Hepatocyte (in vitro differentiated cells): Measurements from ENCODE around the gene RNLS. TPM values are rescaled to one million over a fixed set of nuclear protein-coding genes. Genes with fewer than 3 reads are reported as not detected.

ENCODE experiments used
- DNase-seq: peaks from one replicate; pipeline ENCODE4 v3.0.0-alpha.2; 2016; ENCODE audit warnings: low spot score
- H2AFZ ChIP-seq: fragments of 200-600 bp; sonication (generic); 2 replicates; pipeline ENCODE4 v1.6.0; 2016; ENCODE audit warnings: antibody characterized with exemption, mild to moderate bottlenecking
- H3K27ac ChIP-seq: fragments of 200-600 bp; sonication (generic); 2 replicates; pipeline ENCODE4 v1.5.1; 2016; ENCODE audit warnings: mild to moderate bottlenecking
- H3K27me3 ChIP-seq: fragments of 200-600 bp; sonication (generic); 2 replicates; pipeline ENCODE4 v1.6.1; 2016
- H3K36me3 ChIP-seq: fragments of 200-600 bp; sonication (generic); replicated peaks from 2 replicates; pipeline ENCODE4 v1.5.1; 2016; ENCODE audit warnings: low read depth; ENCODE audit not compliant: insufficient read depth
- H3K4me1 ChIP-seq: fragments of 200-600 bp; sonication (generic); 2 replicates; pipeline ENCODE4 v1.5.1; 2016; ENCODE audit warnings: mild to moderate bottlenecking, moderate library complexity; ENCODE audit not compliant: insufficient read depth
- H3K4me2 ChIP-seq: fragments of 200-600 bp; sonication (generic); 2 replicates; pipeline ENCODE4 v1.6.0; 2016
- H3K4me3 ChIP-seq: fragments of 200-600 bp; sonication (generic); 2 replicates; pipeline ENCODE4 v1.5.1; 2016; ENCODE audit warnings: mild to moderate bottlenecking
- H3K79me2 ChIP-seq: fragments of 200-600 bp; sonication (generic); 2 replicates; pipeline ENCODE4 v1.6.0; 2017; ENCODE audit warnings: mild to moderate bottlenecking
- H3K9me2 ChIP-seq: fragments of 200-600 bp; sonication (generic); replicated peaks from 2 replicates; pipeline ENCODE4 v1.6.0; 2017; ENCODE audit warnings: mild to moderate bottlenecking; ENCODE audit not compliant: insufficient read depth
- H3K9me3 ChIP-seq: fragments of 200-600 bp; sonication (generic); 2 replicates; pipeline ENCODE4 v1.5.1; 2016; ENCODE audit warnings: low read depth, mild to moderate bottlenecking
- H4K20me1 ChIP-seq: fragments of 200-600 bp; sonication (generic); 2 replicates; pipeline ENCODE4 v1.6.0; 2016; ENCODE audit warnings: mild to moderate bottlenecking; ENCODE audit not compliant: insufficient read depth, poor library complexity, severe bottlenecking
- EZH2 ChIP-seq: fragments of 200-600 bp; sonication (generic); IDR thresholded peaks from 2 replicates; pipeline ENCODE4 v1.6.1; 2016; ENCODE audit warnings: antibody characterized with exemption, mild to moderate bottlenecking, borderline replicate concordance
- EZH2phosphoT487 ChIP-seq: fragments of 200-600 bp; sonication (generic); IDR thresholded peaks from one replicate; pipeline ENCODE4 v1.6.1; 2018; ENCODE audit warnings: antibody characterized with exemption, mild to moderate bottlenecking, low read depth, moderate library complexity; ENCODE audit not compliant: unreplicated experiment, severe bottlenecking
- WGBS: methylation state at CpG from one replicate; pipeline ENCODE4 v1.1.6; 2016; ENCODE audit warnings: low lambda C conversion rate; ENCODE audit errors: missing lambda C conversion rate; 5-methylcytosine and 5-hydroxymethylcytosine counted together
- polyA plus RNA-seq: library from polyadenylated mRNA; unstranded; fragments of >200 nt; fragmentation: Nextera tagmentation; extraction: Ambion mirVana; gene quantifications from 2 replicates; pipeline ENCODE4 v1.2.1, GENCODE V29; 2016
- total RNA-seq: library from RNA; depleted of rRNA; stranded (reverse); fragments of >200 nt; gene quantifications from 2 replicates; pipeline ENCODE4 v1.2.3, GENCODE V29; 2014
- TF ChIP-seq, protein P1 (sequence below): fragments of 200-600 bp; sonication (generic); IDR thresholded peaks from 2 replicates; pipeline ENCODE4 v1.5.1; 2016; ENCODE audit warnings: antibody characterized with exemption, mild to moderate bottlenecking; ENCODE audit not compliant: poor library complexity

The RNLS gene
- total and polyA plus RNA-seq, 2 experiments from 2014 or later: 12.8 to 14.9 TPM

DNA sequence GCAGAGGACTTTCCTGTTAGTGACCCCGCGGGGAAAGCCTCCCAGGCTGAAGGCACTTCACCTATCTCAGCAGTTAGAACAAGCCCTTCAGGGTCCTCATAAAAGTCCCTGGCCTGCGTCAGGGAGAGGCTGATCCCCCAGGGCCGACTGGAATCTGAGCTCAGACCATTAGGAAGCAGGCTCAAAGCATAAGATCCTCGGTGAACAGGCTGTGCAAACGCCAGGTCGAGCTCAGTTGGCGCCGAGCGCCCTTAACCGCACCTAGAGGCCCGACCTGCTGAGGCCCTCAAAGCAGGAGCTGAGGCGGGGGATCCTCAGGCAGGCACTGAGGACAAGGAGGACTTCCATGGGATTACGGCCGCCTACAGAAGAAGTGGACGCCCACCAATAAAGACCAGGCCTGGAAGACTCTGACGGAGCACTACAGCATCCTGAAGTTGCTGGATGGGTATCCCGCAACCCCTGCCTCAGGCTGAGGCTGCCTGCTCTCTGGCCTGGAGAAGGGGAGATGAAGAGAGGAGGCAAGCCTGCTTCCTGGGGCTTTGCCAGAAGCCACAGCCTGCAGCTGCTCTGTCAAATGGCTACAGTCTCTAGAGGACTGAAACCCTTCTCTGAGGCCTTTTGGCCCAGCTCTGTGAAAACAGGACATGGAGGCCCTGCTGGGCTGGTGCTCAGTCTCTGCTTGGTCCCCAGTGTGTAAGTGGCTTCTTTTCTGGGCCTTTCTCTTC is 33.3 kb upstream of the RNLS start:
- H4K20me1 ChIP-seq: no peaks in the 10 kb centered on the region
- H3K9me2 ChIP-seq: no peaks in the 10 kb centered on the region
- H2AFZ ChIP-seq: no peak overlapping the region
- no peak overlapping the region for H3K27ac ChIP-seq
- no peaks in the 10 kb centered on the region for H3K9me3 ChIP-seq
- H3K36me3 ChIP-seq: no peaks in the 10 kb centered on the region
- H3K27me3 ChIP-seq: no peaks in the 10 kb centered on the region
- WGBS: 91% methylated on average over 18 of the region's 18 CpGs
- H3K4me1 ChIP-seq: no peaks in the 10 kb centered on the region
- H3K79me2 ChIP-seq: no peaks in the 10 kb centered on the region
- DNase-seq: no peak
- TF ChIP-seq, protein P1, sequence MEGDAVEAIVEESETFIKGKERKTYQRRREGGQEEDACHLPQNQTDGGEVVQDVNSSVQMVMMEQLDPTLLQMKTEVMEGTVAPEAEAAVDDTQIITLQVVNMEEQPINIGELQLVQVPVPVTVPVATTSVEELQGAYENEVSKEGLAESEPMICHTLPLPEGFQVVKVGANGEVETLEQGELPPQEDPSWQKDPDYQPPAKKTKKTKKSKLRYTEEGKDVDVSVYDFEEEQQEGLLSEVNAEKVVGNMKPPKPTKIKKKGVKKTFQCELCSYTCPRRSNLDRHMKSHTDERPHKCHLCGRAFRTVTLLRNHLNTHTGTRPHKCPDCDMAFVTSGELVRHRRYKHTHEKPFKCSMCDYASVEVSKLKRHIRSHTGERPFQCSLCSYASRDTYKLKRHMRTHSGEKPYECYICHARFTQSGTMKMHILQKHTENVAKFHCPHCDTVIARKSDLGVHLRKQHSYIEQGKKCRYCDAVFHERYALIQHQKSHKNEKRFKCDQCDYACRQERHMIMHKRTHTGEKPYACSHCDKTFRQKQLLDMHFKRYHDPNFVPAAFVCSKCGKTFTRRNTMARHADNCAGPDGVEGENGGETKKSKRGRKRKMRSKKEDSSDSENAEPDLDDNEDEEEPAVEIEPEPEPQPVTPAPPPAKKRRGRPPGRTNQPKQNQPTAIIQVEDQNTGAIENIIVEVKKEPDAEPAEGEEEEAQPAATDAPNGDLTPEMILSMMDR: no peak
- no peak for TF ChIP-seq EZH2phosphoT487
- no peak for TF ChIP-seq EZH2
- no peak overlapping the region for H3K4me2 ChIP-seq
- H3K4me3 ChIP-seq: no peak overlapping the region

- no peaks in the 10 kb centered on the region for H3K79me2 ChIP-seq
- no peak for DNase-seq
- no peak for TF ChIP-seq EZH2phosphoT487
- TF ChIP-seq, protein P1: no peak
- no peak for TF ChIP-seq EZH2
- no peaks in the 10 kb centered on the region for H3K9me2 ChIP-seq
- H3K4me2 ChIP-seq: no peak overlapping the region
- H3K36me3 ChIP-seq: no peaks in the 10 kb centered on the region
- no peaks in the 10 kb centered on the region for H3K4me1 ChIP-seq
- H3K27ac ChIP-seq: no peak overlapping the region
- H3K27me3 ChIP-seq: no peaks in the 10 kb centered on the region
- H2AFZ ChIP-seq: no peak overlapping the region
- H3K4me3 ChIP-seq: no peak overlapping the region
- no peaks in the 10 kb centered on the region for H4K20me1 ChIP-seq
- no peaks in the 10 kb centered on the region for H3K9me3 ChIP-seq
- WGBS: 81% methylated on average over 2 of the region's 2 CpGs
These were observed 25.7 kb upstream of the RNLS start for GRCh38 chr10:88608780-88609179.

- no peak overlapping the region for H3K4me3 ChIP-seq
- H4K20me1 ChIP-seq: no peaks in the 10 kb centered on the region
- no peak overlapping the region for H3K27ac ChIP-seq
- no peak overlapping the region for H2AFZ ChIP-seq
- H3K27me3 ChIP-seq: no peaks in the 10 kb centered on the region
- H3K79me2 ChIP-seq: no peaks in the 10 kb centered on the region
- no peaks in the 10 kb centered on the region for H3K36me3 ChIP-seq
- no peak for DNase-seq
- WGBS: 93% methylated on average over 6 of the region's 6 CpGs
- H3K9me3 ChIP-seq: no peaks in the 10 kb centered on the region
- no peaks in the 10 kb centered on the region for H3K4me1 ChIP-seq
- no peak overlapping the region for H3K4me2 ChIP-seq
- TF ChIP-seq EZH2 (no peak), EZH2phosphoT487 (no peak)
- TF ChIP-seq, protein P1: no peak
- H3K9me2 ChIP-seq: no peaks in the 10 kb centered on the region
These were observed 25.1 kb upstream of the RNLS start for GRCh38 chr10:88608052-88608732.
